ENCODE results near the gene PSMB9.

Gene PSMB9

GRCh38 chr6:32847795-32848194 lies 6.2 kb upstream of the PSMB9 start:
- no peak for DNase-seq (ENCODE audit: low read depth in 1 of 2, low spot score in 1 of 2)

GRCh38 chr6:32849126-32849525 lies 4.9 kb upstream of the PSMB9 start:
- TF ChIP-seq REST (IDR thresholded peaks at IDR 0.05; ENCODE audit: insufficient replicate concordance, low read depth) (no peak), GABPA (IDR thresholded peaks at IDR 0.05; ENCODE audit: low read depth) (no peak), SPI1 (IDR thresholded peaks at IDR 0.05; ENCODE audit: borderline replicate concordance, low read depth) (no peak), CTCF (IDR thresholded peaks at IDR 0.05; ENCODE audit: insufficient read depth, low read length) (no peak), POLR2AphosphoS5 (IDR thresholded peaks at IDR 0.05; ENCODE audit: low read depth) (no peak)
- DNase-seq (ENCODE audit: low read depth in 1 of 2, low spot score in 1 of 2): no peak
- H3K4me3 ChIP-seq (replicated peaks; ENCODE audit: insufficient read depth, low read length): no peak overlapping the region
- no peaks in the 10 kb centered on the region for H3K27me3 ChIP-seq (ENCODE audit: insufficient read depth, poor library complexity, severe bottlenecking)
- H3K27ac ChIP-seq (replicated peaks): no peak overlapping the region

More at GRCh38 chr6:32847795-32848194, 6.2 kb upstream of the PSMB9 start:
- TF ChIP-seq POLR2AphosphoS5 (IDR thresholded peaks at IDR 0.05; ENCODE audit: low read depth): no peak
- no peak for TF ChIP-seq GABPA (IDR thresholded peaks at IDR 0.05; ENCODE audit: low read depth)
- no peak for TF ChIP-seq CTCF (IDR thresholded peaks at IDR 0.05; ENCODE audit: insufficient read depth, low read length)
- TF ChIP-seq REST (IDR thresholded peaks at IDR 0.05; ENCODE audit: insufficient replicate concordance, low read depth): no peak
- no peak for TF ChIP-seq SPI1 (IDR thresholded peaks at IDR 0.05; ENCODE audit: borderline replicate concordance, low read depth)
- no peak overlapping the region for H3K27ac ChIP-seq (replicated peaks)
- no peak overlapping the region for H3K4me3 ChIP-seq (replicated peaks; ENCODE audit: insufficient read depth, low read length)
- no peaks in the 10 kb centered on the region for H3K27me3 ChIP-seq (ENCODE audit: insufficient read depth, poor library complexity, severe bottlenecking)

GRCh38 chr6:32851025-32851424 lies 3.0 kb upstream of the PSMB9 start:
- DNase-seq (ENCODE audit: low read depth in 1 of 2, low spot score in 1 of 2): no peak
- TF ChIP-seq CTCF (IDR thresholded peaks at IDR 0.05; ENCODE audit: insufficient read depth, low read length) (no peak), POLR2AphosphoS5 (IDR thresholded peaks at IDR 0.05; ENCODE audit: low read depth) (no peak), REST (IDR thresholded peaks at IDR 0.05; ENCODE audit: insufficient replicate concordance, low read depth) (no peak), SPI1 (IDR thresholded peaks at IDR 0.05; ENCODE audit: borderline replicate concordance, low read depth) (no peak), GABPA (IDR thresholded peaks at IDR 0.05; ENCODE audit: low read depth) (no peak)
- no peak overlapping the region for H3K27ac ChIP-seq (replicated peaks)
- H3K4me3 ChIP-seq (replicated peaks; ENCODE audit: insufficient read depth, low read length): no peak overlapping the region
- H3K27me3 ChIP-seq (ENCODE audit: insufficient read depth, poor library complexity, severe bottlenecking): no peaks in the 10 kb centered on the region
